GM12865 (cell line): ENCODE data around the gene CTNND2.
"Not testable (repeated sequence)": the region's sequence is repeated elsewhere in the genome, so short reads cannot be mapped to it uniquely, and the experiment has no call there.

Experiments
- DNase-seq: peaks from one replicate; pipeline ENCODE4 v3.0.0; 2010; ENCODE audit warnings: low read depth
- H3K4me3 ChIP-seq: 2 replicates; pipeline ENCODE4 v1.5.1; 2011; ENCODE audit warnings: mild to moderate bottlenecking, low read depth, low read length, control low read depth
- CTCF ChIP-seq: IDR thresholded peaks from 2 replicates; pipeline ENCODE4 v1.5.1; 2011; ENCODE audit warnings: low read length, control low read depth, low read depth, inconsistent platforms; ENCODE audit not compliant: insufficient read depth; ENCODE audit errors: missing control alignments

CTNND2 gene

GRCh38 chr5:11415751-11416150 is 488.5 kb downstream of the CTNND2 start:
- no peak overlapping the region for H3K4me3 ChIP-seq
- no peak for TF ChIP-seq CTCF
- DNase-seq = no peak

GRCh38 chr5:11414732-11415131 is 489.5 kb downstream of the CTNND2 start:
- not testable (repeated sequence) for DNase-seq, H3K4me3 ChIP-seq

GRCh38 chr5:11411621-11412020 is 492.6 kb downstream of the CTNND2 start:
- TF ChIP-seq CTCF = no peak
- no peak for DNase-seq
- H3K4me3 ChIP-seq = no peak overlapping the region

GRCh38 chr5:11407556-11408145 is 496.6 kb downstream of the CTNND2 start:
- no peak overlapping the region for H3K4me3 ChIP-seq
- no peak for DNase-seq
- no peak for TF ChIP-seq CTCF

GRCh38 chr5:11400316-11400715 is 503.9 kb downstream of the CTNND2 start:
- DNase-seq = no peak
- H3K4me3 ChIP-seq = no peak overlapping the region
- TF ChIP-seq CTCF = no peak

GRCh38 chr5:11398728-11399127 is 505.5 kb downstream of the CTNND2 start:
- no peak for TF ChIP-seq CTCF
- H3K4me3 ChIP-seq = no peak overlapping the region
- DNase-seq = no peak

- no peak for TF ChIP-seq CTCF
- no peak for DNase-seq
- H3K4me3 ChIP-seq = no peak overlapping the region
Observed at GRCh38 chr5:11397549-11397948, 506.7 kb downstream of the CTNND2 start.
